Mesenchymal stem cell (in vitro differentiated cells and primary cell): ENCODE measurements around the gene EMP3.

Source experiments
- DNase-seq: peaks from one replicate; pipeline ENCODE4 v3.0.0-alpha.2; 2013
- H2AFZ ChIP-seq: one replicate; pipeline ENCODE4 v1.6.1; 2013; ENCODE audit warnings: low read depth, mild to moderate bottlenecking, control low read depth, inconsistent platforms, low read length, moderate library complexity
- H2AK5ac ChIP-seq: 2 replicates; pipeline ENCODE4 v1.6.1; 2013; ENCODE audit warnings: low read length, moderate library complexity, mild to moderate bottlenecking, inconsistent platforms; ENCODE audit not compliant: severe bottlenecking
- H2BK120ac ChIP-seq: one replicate; pipeline ENCODE4 v1.6.1; 2013; ENCODE audit warnings: low read depth, mild to moderate bottlenecking, inconsistent platforms, low read length, moderate library complexity
- H2BK12ac ChIP-seq, 2 experiments: one replicate each; pipeline ENCODE4 v1.6.1; 2013; ENCODE audit warnings: inconsistent platforms in 2 of 2, low read length in 2 of 2, mild to moderate bottlenecking in 2 of 2, moderate library complexity in 2 of 2, control low read depth in 1 of 2
- H2BK15ac ChIP-seq: one replicate; pipeline ENCODE4 v1.6.1; 2013; ENCODE audit warnings: mild to moderate bottlenecking, low read depth, inconsistent platforms; ENCODE audit not compliant: poor library complexity, severe bottlenecking
- H2BK5ac ChIP-seq: 2 replicates; pipeline ENCODE4 v1.6.1; 2013; ENCODE audit warnings: low read depth, mild to moderate bottlenecking, low read length, control low read depth, inconsistent platforms; ENCODE audit not compliant: poor library complexity, severe bottlenecking
- H3K14ac ChIP-seq, 2 experiments: one replicate each; pipeline ENCODE4 v1.6.1; 2013; ENCODE audit warnings: inconsistent platforms in 2 of 2, low read length in 2 of 2, control low read depth in 1 of 2, mild to moderate bottlenecking in 1 of 2, moderate library complexity in 1 of 2
- H3K18ac ChIP-seq, 2 experiments: one replicate each; pipeline ENCODE4 v1.6.1; 2013; ENCODE audit warnings: inconsistent platforms in 2 of 2, low read length in 2 of 2, control low read depth in 1 of 2, low read depth in 1 of 2, mild to moderate bottlenecking in 1 of 2
- H3K23ac ChIP-seq, 2 experiments: one replicate each; pipeline ENCODE4 v1.6.1; 2013; ENCODE audit warnings: inconsistent platforms in 2 of 2, low read length in 2 of 2, mild to moderate bottlenecking in 2 of 2, moderate library complexity in 2 of 2, control low read depth in 1 of 2
- H3K27ac ChIP-seq: 2 replicates; pipeline ENCODE4 v1.5.1; 2013; ENCODE audit warnings: mild to moderate bottlenecking, moderate library complexity, low read length, control low read depth, inconsistent platforms; ENCODE audit not compliant: poor library complexity, severe bottlenecking
- H3K27me3 ChIP-seq, 2 experiments: 2 replicates each; pipeline versions ENCODE4 v1.6.1 to v1.7.0; 2013; ENCODE audit warnings: low read length in 2 of 2, mild to moderate bottlenecking in 2 of 2, moderate library complexity in 2 of 2, control low read depth in 1 of 2, inconsistent platforms in 1 of 2; ENCODE audit not compliant: control insufficient read depth in 1 of 2, insufficient read depth in 1 of 2
- H3K36me3 ChIP-seq, 2 experiments: 2 replicates each; pipeline versions ENCODE4 v1.6.1 to v1.7.0; 2013; ENCODE audit warnings: low read length in 2 of 2, control low read depth in 1 of 2, inconsistent platforms in 1 of 2, low read depth in 1 of 2, mild to moderate bottlenecking in 1 of 2; ENCODE audit not compliant: insufficient read depth in 2 of 2, control insufficient read depth in 1 of 2
- H3K4ac ChIP-seq, 2 experiments: one replicate each; pipeline ENCODE4 v1.6.1; 2013; ENCODE audit warnings: inconsistent platforms in 2 of 2, low read length in 2 of 2, mild to moderate bottlenecking in 2 of 2, moderate library complexity in 2 of 2, control low read depth in 1 of 2, low read depth in 1 of 2
- H3K4me1 ChIP-seq: 2 replicates; pipeline ENCODE4 v1.6.1; 2013; ENCODE audit warnings: low read depth, low read length, control low read depth; ENCODE audit not compliant: control insufficient read depth, insufficient read depth
- H3K4me2 ChIP-seq: 2 replicates; pipeline ENCODE4 v1.6.1; 2013; ENCODE audit warnings: low read length, mild to moderate bottlenecking, inconsistent platforms; ENCODE audit not compliant: poor library complexity, severe bottlenecking
- H3K4me3 ChIP-seq, 2 experiments: 2 replicates each; pipeline versions ENCODE4 v1.5.1 to v1.7.0; 2013; ENCODE audit warnings: low read length in 2 of 2, mild to moderate bottlenecking in 2 of 2, control low read depth in 1 of 2, low read depth in 1 of 2; ENCODE audit not compliant: insufficient read depth in 1 of 2
- H3K79me1 ChIP-seq: replicated peaks from 2 replicates; pipeline ENCODE4 v1.6.1; 2013; ENCODE audit warnings: mild to moderate bottlenecking, control low read depth, low read length, inconsistent platforms; ENCODE audit not compliant: poor library complexity, severe bottlenecking
- H3K9ac ChIP-seq: 2 replicates; pipeline ENCODE4 v1.7.0; 2013; ENCODE audit warnings: mild to moderate bottlenecking, low read length, moderate library complexity
- H3K9me3 ChIP-seq: 2 replicates; pipeline ENCODE4 v1.7.0; 2013; ENCODE audit warnings: mild to moderate bottlenecking, low read length; ENCODE audit not compliant: control insufficient read depth
- H4K8ac ChIP-seq: one replicate; pipeline ENCODE4 v1.6.1; 2013; ENCODE audit warnings: inconsistent platforms, mild to moderate bottlenecking, low read length, moderate library complexity
- H4K91ac ChIP-seq: one replicate; pipeline ENCODE4 v1.6.1; 2013; ENCODE audit warnings: mild to moderate bottlenecking, low read length, inconsistent platforms
- WGBS: methylation state at CpG from one replicate; pipeline ENCODE4 v1.1.7; 2013; ENCODE audit warnings: mixed read lengths; 5-methylcytosine and 5-hydroxymethylcytosine counted together

EMP3 gene

GRCh38 chr19:48341515-48342413 lies 16.4 kb downstream of the EMP3 start:
- H3K36me3 ChIP-seq, result peaks cover 3 to 10% of the 10 kb centered on the region in 2 experiments

DNA sequence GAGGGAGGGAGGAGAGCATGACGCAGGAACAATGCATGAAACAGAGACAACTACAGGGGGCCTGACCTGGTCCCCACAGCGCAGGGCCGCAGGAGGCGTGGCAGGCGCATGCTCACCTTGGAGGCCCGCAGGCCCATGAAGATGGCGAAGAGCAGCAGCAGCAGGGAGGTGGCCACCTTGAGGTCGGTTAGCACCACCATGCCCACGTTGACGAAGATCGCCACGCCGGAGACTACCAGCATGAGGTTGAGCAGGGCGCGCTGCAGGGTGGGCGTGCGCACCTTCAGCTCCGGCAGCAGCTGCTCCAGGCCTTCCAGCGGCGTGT lies 17.0 kb downstream of the EMP3 start:
- H2AFZ ChIP-seq, result no peak overlapping the region

More at GRCh38 chr19:48341515-48342413, 16.4 kb downstream of the EMP3 start:
- Histone ChIP-seq H2BK12ac (no peak overlapping the region), H3K27me3 (no peaks in the 10 kb centered on the region), H4K91ac (no peak overlapping the region), H3K23ac (no peak overlapping the region), H3K4me1 (peaks cover 14% of the 10 kb centered on the region), H2BK15ac (no peak overlapping the region), H3K14ac (no peak overlapping the region), H3K79me1 (no peaks in the 10 kb centered on the region), H3K4me3 (no peak overlapping the region), H4K8ac (no peak overlapping the region), H2BK5ac (no peak overlapping the region), H3K9ac (no peak overlapping the region), H2AFZ (no peak overlapping the region), H3K9me3 (no peaks in the 10 kb centered on the region), H3K27ac (no peak overlapping the region), H2AK5ac (no peak overlapping the region), H3K4me2 (no peak overlapping the region), H3K4ac (no peak overlapping the region), H2BK120ac (no peak overlapping the region), H3K18ac (no peak overlapping the region)
- WGBS, result 96% methylated on average over 10 of the region's 10 CpGs
- DNase-seq, result no peak

GRCh38 chr19:48342841-48343540 lies 17.6 kb downstream of the EMP3 start:
- H3K79me1 ChIP-seq, result no peaks in the 10 kb centered on the region
- WGBS, result 88% methylated on average over 23 of the region's 23 CpGs

More for the DNA sequence above, 17.0 kb downstream of the EMP3 start:
- WGBS, result 92% methylated on average over 20 of the region's 20 CpGs
- Histone ChIP-seq H2BK12ac (no peak overlapping the region), H2AK5ac (no peak overlapping the region), H2BK5ac (no peak overlapping the region), H3K4ac (no peak overlapping the region), H2BK120ac (no peak overlapping the region), H4K8ac (no peak overlapping the region), H3K23ac (no peak overlapping the region), H4K91ac (peak overlapping the region; percentile 0), H3K27ac (no peak overlapping the region), H3K79me1 (no peaks in the 10 kb centered on the region), H3K4me3 (no peak overlapping the region), H3K4me1 (peaks cover 14% of the 10 kb centered on the region), H3K14ac (no peak overlapping the region), H2BK15ac (no peak overlapping the region), H3K36me3 (peaks cover 3 to 10% of the 10 kb centered on the region in 2 experiments), H3K9ac (no peak overlapping the region), H3K4me2 (no peak overlapping the region), H3K27me3 (no peaks in the 10 kb centered on the region), H3K18ac (no peak overlapping the region), H3K9me3 (no peaks in the 10 kb centered on the region)
- no peak for DNase-seq

DNA sequence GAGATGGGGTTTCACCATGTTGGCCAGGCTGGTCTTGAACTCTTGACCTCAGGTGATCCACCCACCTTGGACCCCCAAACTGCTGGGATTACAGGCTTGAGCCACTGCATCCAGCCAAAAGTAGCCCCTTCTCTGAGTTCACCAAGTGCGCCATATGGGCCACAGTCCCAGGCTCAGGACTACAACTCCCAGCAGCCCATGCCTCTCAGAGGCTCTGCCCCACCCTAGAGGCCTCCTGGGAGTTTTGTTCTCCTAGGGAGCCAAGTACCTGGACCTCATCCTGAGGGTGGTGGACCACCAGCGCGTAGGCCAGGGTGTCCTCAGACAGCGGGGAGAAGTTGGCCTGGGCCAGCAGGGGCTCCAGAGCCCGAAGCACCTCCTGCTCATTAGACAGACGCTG lies 19.5 kb downstream of the EMP3 start:
- Histone ChIP-seq H3K4me2 (no peak overlapping the region), H4K8ac (no peak overlapping the region), H4K91ac (no peak overlapping the region), H2BK120ac (no peak overlapping the region), H3K27me3 (no peaks in the 10 kb centered on the region), H2BK15ac (no peak overlapping the region), H3K9ac (no peak overlapping the region), H3K4ac (no peak overlapping the region), H2BK12ac (no peak overlapping the region), H3K23ac (no peak overlapping the region), H3K4me1 (peaks cover 14% of the 10 kb centered on the region), H3K4me3 (no peak overlapping the region), H2AK5ac (no peak overlapping the region), H3K27ac (no peak overlapping the region), H3K79me1 (no peaks in the 10 kb centered on the region), H3K18ac (no peak overlapping the region), H3K36me3 (peaks cover 3 to 10% of the 10 kb centered on the region in 2 experiments), H2AFZ (no peak overlapping the region), H3K9me3 (no peaks in the 10 kb centered on the region), H3K14ac (no peak overlapping the region), H2BK5ac (no peak overlapping the region)
- 97% methylated on average over 6 of the region's 6 CpGs for WGBS
- DNase-seq, result no peak

More at GRCh38 chr19:48342841-48343540, 17.6 kb downstream of the EMP3 start:
- H4K91ac ChIP-seq, result no peak overlapping the region
- no peak overlapping the region for H3K9ac ChIP-seq
- H3K27me3 ChIP-seq, result no peaks in the 10 kb centered on the region
- no peak overlapping the region for H3K18ac ChIP-seq
- no peak overlapping the region for H3K23ac ChIP-seq
- H3K36me3 ChIP-seq, result peaks cover 3 to 10% of the 10 kb centered on the region in 2 experiments
- no peak overlapping the region for H2BK5ac ChIP-seq
- no peak overlapping the region for H2BK120ac ChIP-seq
- no peak overlapping the region for H3K4me3 ChIP-seq
- H3K14ac ChIP-seq, result no peak overlapping the region
- H3K9me3 ChIP-seq, result no peaks in the 10 kb centered on the region
- H3K27ac ChIP-seq, result no peak overlapping the region
- peak; percentile 73 for DNase-seq
- no peak overlapping the region for H2BK15ac ChIP-seq
- no peak overlapping the region for H2AK5ac ChIP-seq
- H2BK12ac ChIP-seq, result no peak overlapping the region
- no peak overlapping the region for H4K8ac ChIP-seq
- H2AFZ ChIP-seq, result no peak overlapping the region
- peaks cover 14% of the 10 kb centered on the region for H3K4me1 ChIP-seq
- H3K4me2 ChIP-seq, result no peak overlapping the region
- H3K4ac ChIP-seq, result no peak overlapping the region
